ENCODE measurements around the gene PAAF1.

GRCh38 chr11:73968356-73968966 is 91.7 kb downstream of the PAAF1 start:
- no peak for TF ChIP-seq CTCF (IDR thresholded peaks at IDR 0.05; ENCODE audit: low read depth, low read length)
- no peak for TF ChIP-seq MAX (IDR thresholded peaks at IDR 0.05; ENCODE audit: low read depth, low read length)

All from NB4 (cell line).